HTERT RPE-1 (cell line): ENCODE measurements around the gene CAMTA1.
"Not testable (repeated sequence)": the region's sequence is repeated elsewhere in the genome, so short reads cannot be mapped to it uniquely, and the experiment has no call there.

Experiments used
- in situ Hi-C: fragments of 300-500 bp; cut with MboI; formaldehyde crosslinking; loops from 4 replicates; pipeline ENCODE4 v1.14.3; 2020; ENCODE audit warnings: low sequenced_read_pairs

Gene CAMTA1

DNA sequence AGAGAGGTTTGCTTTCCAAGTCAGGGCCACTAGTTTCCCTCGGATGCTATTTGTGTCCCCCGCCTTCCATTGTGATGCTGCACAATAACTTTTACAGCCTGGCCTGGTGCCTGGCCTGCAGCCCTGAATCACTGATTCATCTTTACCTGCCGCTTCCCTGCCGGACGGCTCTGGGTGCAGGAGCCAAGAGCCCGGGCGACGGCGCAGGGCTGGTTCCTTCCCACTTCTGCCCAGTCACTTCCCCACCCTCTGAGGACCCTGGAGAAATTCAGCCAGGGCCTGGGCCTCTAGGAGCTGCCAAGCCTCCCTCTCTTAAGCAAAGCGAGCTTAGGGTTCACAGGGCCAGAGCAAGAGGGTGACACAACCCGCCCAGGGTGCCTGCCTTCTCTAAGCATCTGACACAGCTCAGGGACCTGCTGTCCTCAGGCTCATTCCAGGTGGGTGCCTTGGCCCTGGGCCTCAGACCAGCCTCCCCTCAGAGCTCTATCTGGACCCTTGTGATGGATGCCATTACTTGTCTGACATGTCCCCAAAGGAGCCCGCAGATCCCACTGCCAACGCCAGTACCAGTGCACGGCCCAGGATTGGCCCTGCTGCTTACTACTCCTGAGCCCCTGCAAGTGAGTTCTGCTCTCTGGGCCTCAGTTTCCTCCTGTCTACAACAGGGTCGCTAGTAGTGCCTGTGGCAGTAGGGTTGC, 604.8 kb downstream of the CAMTA1 start:
- in situ Hi-C loops = no loop called here

GRCh38 chr1:7390604-7391000, 605.3 kb downstream of the CAMTA1 start:
- in situ Hi-C loops = no loop called here

- in situ Hi-C loops = no loop called here
Observed at GRCh38 chr1:7393136-7393535, 607.9 kb downstream of the CAMTA1 start.

- in situ Hi-C loops = no loop called here
Observed at GRCh38 chr1:7395251-7395650, 610.0 kb downstream of the CAMTA1 start.

- in situ Hi-C loops = no loop called here
Observed at GRCh38 chr1:7398982-7399381, 613.7 kb downstream of the CAMTA1 start.

DNA sequence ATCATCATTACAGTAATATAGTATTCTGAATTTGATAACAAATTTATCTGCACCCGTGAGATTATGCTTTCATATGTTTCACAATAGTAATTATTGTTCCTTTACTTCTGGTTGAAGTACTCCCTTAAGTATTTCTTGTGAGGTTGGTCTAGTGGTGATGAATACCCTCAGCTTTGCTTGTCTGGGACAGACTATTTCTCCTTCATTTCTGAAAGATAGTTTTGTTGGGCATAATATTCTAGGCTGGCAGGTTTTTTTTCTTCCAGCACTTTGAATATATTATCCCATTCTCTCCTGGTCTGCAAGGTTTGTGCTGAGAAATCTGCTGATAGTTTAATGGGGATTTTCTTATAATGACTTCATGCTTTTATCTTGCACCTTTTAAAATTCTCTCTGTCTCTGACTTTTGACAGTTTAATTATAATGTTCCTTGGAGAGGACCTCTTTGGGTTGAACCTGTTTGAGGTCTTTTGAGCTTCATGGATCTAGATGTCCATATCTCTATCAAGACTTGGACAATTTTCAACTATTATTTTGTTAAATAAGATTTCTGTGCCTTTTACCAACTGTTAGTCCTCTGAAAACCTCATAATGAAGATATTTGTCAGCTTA, 614.4 kb downstream of the CAMTA1 start:
- in situ Hi-C loops = no loop called here

- in situ Hi-C loops = no loop called here
Observed at GRCh38 chr1:7400566-7400965, 615.3 kb downstream of the CAMTA1 start.

- in situ Hi-C loops = no loop called here
Observed at GRCh38 chr1:7401814-7402547, 616.7 kb downstream of the CAMTA1 start.

- in situ Hi-C loops = no loop called here
Observed at GRCh38 chr1:7402548-7402850, 617.2 kb downstream of the CAMTA1 start.

DNA sequence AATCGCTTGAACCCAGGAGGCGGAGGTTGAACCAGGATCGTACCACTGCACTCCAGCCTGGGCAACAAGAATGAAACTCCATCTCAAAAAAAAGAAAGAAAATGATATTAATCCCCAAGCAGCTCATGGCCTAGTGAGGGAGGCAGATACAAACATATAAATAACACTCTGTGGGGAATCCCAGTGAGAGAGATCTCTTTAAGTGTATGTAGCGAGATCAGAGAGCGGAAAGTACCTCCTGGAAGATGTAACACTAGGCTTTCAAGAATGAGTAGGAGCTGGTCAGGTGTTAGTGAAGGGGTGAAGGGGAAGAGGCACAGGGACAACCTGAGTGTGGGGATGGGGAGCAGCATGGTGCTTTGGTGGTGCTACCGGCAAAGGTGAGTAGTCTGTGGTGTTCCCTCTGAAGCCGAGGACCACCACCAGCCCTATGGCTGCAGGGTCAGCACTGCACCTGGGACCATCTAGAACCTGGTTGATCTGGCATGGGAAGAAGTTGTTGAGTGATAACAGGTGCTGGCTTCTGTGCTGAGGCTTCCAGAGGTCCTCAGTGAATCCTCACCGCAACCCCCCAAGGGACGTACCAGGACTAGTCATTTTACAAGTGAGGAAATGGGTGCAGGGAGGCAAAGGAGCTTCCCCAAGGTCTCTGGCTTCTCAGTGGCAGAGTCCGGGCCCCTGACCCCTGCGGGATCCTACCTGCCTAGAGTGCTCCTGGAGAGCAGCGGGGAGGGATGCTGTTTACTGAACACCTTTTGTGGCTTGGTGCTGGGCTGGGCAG, 618.2 kb downstream of the CAMTA1 start:
- in situ Hi-C loops = no loop called here

GRCh38 chr1:7404046-7404742, 618.9 kb downstream of the CAMTA1 start:
- in situ Hi-C loops = no loop called here

- in situ Hi-C loops = no loop called here
Observed at GRCh38 chr1:7405844-7406500, 620.7 kb downstream of the CAMTA1 start.

- in situ Hi-C loops = no loop called here
Observed at GRCh38 chr1:7406641-7407543, 621.6 kb downstream of the CAMTA1 start.

DNA sequence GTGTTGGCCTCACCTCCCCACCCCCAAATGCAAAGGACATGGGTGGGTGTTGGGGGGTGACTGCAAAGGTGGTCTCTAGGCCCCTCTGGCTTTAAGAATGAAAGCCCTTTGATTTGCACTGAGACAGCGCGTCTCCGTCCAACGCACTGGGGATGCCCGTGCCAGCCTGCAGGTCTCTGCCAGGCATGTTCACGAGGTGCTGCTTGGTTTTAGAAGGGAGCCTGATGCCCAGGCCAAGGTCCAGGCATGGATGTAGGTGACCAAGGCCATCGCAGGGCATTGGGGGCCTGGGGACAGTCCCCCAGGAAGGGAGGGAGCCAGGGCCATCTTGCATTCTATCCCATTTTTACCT, 622.3 kb downstream of the CAMTA1 start:
- in situ Hi-C loops = no loop called here

- in situ Hi-C loops = no loop called here
Observed at GRCh38 chr1:7407980-7408770, 622.9 kb downstream of the CAMTA1 start.

GRCh38 chr1:7408771-7409150, 623.5 kb downstream of the CAMTA1 start:
- in situ Hi-C loops = no loop called here

- in situ Hi-C loops = no loop called here
Observed at GRCh38 chr1:7409278-7409677, 624.0 kb downstream of the CAMTA1 start.

GRCh38 chr1:7410156-7410555, 624.9 kb downstream of the CAMTA1 start:
- in situ Hi-C loops = no loop called here

DNA sequence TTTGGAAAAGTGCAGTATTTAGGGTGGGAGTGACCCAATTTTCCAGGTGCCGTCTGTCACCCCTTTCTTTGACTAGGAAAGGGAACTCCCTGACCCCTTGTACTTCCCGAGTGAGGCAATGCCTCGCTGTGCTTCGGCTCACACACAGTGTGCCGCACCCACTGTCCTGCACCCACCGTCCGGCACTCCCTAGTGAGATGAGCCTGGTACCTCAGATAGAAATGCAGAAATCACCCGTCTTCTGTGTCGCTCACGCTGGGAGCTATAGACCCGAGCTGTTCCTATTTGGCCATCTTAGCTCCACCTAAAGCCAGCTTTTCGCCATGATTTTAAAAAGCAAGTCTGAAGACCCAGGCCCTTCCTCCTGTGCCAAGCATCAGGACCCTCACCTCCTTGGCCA, 632.4 kb downstream of the CAMTA1 start:
- in situ Hi-C loops = not testable (repeated sequence)
